ENCODE measurements around the gene PPARD. TPM values are rescaled to one million over a fixed set of nuclear protein-coding genes. Genes with fewer than 3 reads are reported as not detected.
A peak's percentile ranks its signal among the peaks of the same experiment; 100 is the strongest.

Gene PPARD
- total RNA-seq, 2 experiments from 2014 or later: 6.1 to 11.9 TPM

- peak overlapping the region; percentile 52 for H3K4me2 ChIP-seq (ENCODE audit: low read length)
- DNase-seq (ENCODE audit: low spot score): peak; percentile 50
- intact Hi-C loops (cut with micrococcal nuclease; ENCODE audit: unreplicated experiment): no loop called here
- no peaks in the 10 kb centered on the region for H3K9me3 ChIP-seq (ENCODE audit: low read length)
- H3K9me2 ChIP-seq (ENCODE audit: insufficient read depth, low read length): no peaks in the 10 kb centered on the region
- H3K79me2 ChIP-seq (ENCODE audit: insufficient read depth, low read depth, low read length): no peaks in the 10 kb centered on the region
- peaks cover 36% of the 10 kb centered on the region for H3K4me1 ChIP-seq (ENCODE audit: insufficient read depth, low read length, poor library complexity, severe bottlenecking)
- peak overlapping the region; percentile 7 for H3K27ac ChIP-seq (ENCODE audit: low read depth, low read length, poor library complexity, severe bottlenecking)
- peak overlapping the region; percentile 13 for H3K4me3 ChIP-seq (ENCODE audit: low read depth, low read length, poor library complexity, severe bottlenecking)
- CTCF ChIA-PET (ENCODE audit: unreplicated experiment): interaction anchor here (0.7 kb wide), 2 partner anchors 22 to 25 kb away, joined by 3 read pairs; no protein-coding TSS in a partner anchor
- no peaks in the 10 kb centered on the region for H4K20me1 ChIP-seq (ENCODE audit: insufficient read depth, low read length)
- POLR2A ChIA-PET: interaction anchor here (1.2 kb wide), 1 partner anchor 22 kb away, joined by 5 read pairs; no protein-coding TSS in a partner anchor
- TF ChIP-seq EZH2phosphoT487 (IDR thresholded peaks at IDR 0.05; ENCODE audit: borderline replicate concordance, low read depth, low read length) (no peak), CTCF (conservative IDR thresholded peaks at IDR 0.05; ENCODE audit: low read length) (no peak)
- H2AFZ ChIP-seq (ENCODE audit: low read length): peak overlapping the region; percentile 27; the same call in 1 of the 2 replicates
- BruUV-seq (replicated peaks): no TSS peak
- H3K36me3 ChIP-seq (ENCODE audit: insufficient read depth, low read length): no peaks in the 10 kb centered on the region
These were observed 28.6 kb downstream of the PPARD start for GRCh38 chr6:35370785-35371493.

DNA sequence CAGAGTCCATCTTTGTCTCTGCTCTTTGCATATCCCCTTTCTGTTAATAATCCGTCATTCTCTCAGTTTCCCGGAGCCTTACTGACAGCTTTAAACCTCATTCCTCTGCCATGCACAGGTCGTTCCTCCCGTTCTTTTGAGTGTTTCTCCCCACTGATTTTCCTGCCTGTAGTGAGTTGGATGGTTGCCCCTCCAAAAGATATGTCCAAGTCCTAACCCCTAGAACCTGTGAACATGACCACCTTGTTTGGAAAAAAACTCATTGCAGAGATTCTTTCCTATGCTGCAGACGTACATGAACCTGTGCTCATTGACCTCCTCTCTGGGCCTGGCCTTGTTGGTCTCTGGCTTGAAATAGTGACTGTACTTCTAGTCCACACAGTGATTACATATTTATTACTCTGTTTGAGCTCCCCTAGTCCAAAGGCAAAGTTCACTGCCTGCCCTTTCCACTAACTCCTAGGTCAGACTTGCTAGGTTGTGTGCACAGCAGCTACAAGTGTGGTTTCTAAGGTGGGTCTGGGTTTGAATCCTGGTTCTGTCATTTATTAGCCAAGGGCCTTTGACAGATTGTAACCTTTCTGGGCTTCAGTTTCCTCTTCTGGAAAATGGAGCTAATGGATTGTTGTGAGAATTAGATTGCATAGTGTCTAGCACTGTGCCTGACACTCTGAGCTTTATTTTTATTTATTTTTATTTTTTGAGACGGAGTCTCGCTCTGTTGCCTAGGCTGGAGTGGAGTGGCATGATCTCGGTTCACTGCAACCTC is 29.3 kb downstream of the PPARD start:
- Histone ChIP-seq H3K79me2 (ENCODE audit: insufficient read depth, low read depth, low read length) (no peaks in the 10 kb centered on the region), H3K27ac (ENCODE audit: low read depth, low read length, poor library complexity, severe bottlenecking) (peak overlapping the region; percentile 7), H2AFZ (ENCODE audit: low read length) (0 out of 2 replicates have a peak overlapping the region, but pooled peaks have one; percentile 27), H3K4me3 (ENCODE audit: low read depth, low read length, poor library complexity, severe bottlenecking) (no peak overlapping the region), H3K9me2 (ENCODE audit: insufficient read depth, low read length) (no peaks in the 10 kb centered on the region), H3K4me2 (ENCODE audit: low read length) (peak overlapping the region; percentile 52), H3K4me1 (ENCODE audit: insufficient read depth, low read length, poor library complexity, severe bottlenecking) (peaks cover 36% of the 10 kb centered on the region), H3K36me3 (ENCODE audit: insufficient read depth, low read length) (no peaks in the 10 kb centered on the region), H3K9me3 (ENCODE audit: low read length) (no peaks in the 10 kb centered on the region), H4K20me1 (ENCODE audit: insufficient read depth, low read length) (no peaks in the 10 kb centered on the region)
- TF ChIP-seq EZH2phosphoT487 (IDR thresholded peaks at IDR 0.05; ENCODE audit: borderline replicate concordance, low read depth, low read length) (no peak), CTCF (conservative IDR thresholded peaks at IDR 0.05; ENCODE audit: low read length) (no peak)
- no peak for DNase-seq (ENCODE audit: low spot score)
- ChIA-PET POLR2A (interaction anchor here (1.0 to 1.2 kb wide), 2 partner anchors 15 to 23 kb away, joined by 3 to 5 read pairs; no protein-coding TSS in a partner anchor), CTCF (ENCODE audit: unreplicated experiment) (interaction anchor here (0.7 kb wide), 1 partner anchor 26 kb away, joined by 3 read pairs; no protein-coding TSS in a partner anchor)
- BruUV-seq (replicated peaks): no TSS peak
- intact Hi-C loops (cut with micrococcal nuclease; ENCODE audit: unreplicated experiment): no loop called here

Measured in OCI-LY7 (cell line).